HTR-8/SVneo (cell line): ENCODE measurements around the gene LTA.

Experiments used
- DNase-seq: peaks from one replicate; pipeline ENCODE4 v3.0.0; 2011; ENCODE audit warnings: low spot score, mixed read lengths; ENCODE audit not compliant: insufficient read length
- FAIRE-seq: peaks from 2 replicates; lab custom pipeline; 2011; peaks lifted over from hg19 to GRCh38; lab: Jason Lieb, UNC

Gene LTA

DNA sequence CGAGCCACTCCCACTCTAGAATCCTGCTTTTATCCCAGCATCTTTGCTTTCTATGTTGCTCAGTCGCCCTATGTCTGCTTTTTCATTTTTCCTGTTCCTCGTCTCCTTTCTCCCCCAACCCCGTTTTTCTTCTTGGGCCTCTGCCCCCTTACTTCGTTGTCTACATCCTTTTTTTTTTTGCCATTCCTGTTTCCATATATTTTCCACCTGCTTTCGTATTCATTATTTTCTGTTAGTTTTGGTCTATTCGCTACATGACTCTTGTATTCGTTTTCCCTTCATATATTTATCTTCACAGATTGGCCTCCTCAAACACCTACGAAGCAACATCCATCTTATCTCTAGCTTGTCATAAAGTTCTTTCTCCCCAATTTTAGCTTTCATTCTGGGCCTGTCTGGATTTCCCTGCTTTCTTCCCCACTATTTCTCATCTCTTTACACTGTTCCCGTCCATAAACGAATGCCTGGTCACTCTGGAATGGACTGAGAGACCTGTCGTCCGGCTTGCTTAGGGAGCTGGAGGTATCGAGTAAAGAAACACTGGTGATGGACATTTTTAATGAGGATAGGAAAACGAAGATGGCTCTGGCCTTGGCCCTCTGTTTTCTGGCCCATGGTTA, 49.3 kb downstream of the LTA start:
- DNase-seq (no peak), FAIRE-seq (no peak)

DNA sequence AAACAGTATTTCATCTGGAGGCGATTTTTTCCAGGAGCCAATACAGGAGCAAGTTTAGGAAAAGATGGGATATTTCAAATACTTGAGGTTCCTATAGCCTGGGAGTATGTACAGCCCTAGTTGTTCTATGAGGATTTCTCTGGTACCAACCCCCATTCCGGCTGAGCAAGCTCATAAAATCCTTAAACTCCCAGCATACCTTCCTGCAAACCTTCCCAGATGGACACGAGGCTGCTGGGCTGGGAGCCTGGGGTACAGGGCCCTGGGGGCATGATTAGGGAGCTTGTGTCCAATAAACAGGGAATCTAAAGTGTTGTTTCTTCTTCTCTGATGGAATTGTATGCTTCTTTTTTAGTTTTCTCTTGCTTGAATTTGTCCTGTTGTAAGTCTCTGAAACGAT, 49.9 kb downstream of the LTA start:
- DNase-seq (no peak), FAIRE-seq (no peak)

DNA sequence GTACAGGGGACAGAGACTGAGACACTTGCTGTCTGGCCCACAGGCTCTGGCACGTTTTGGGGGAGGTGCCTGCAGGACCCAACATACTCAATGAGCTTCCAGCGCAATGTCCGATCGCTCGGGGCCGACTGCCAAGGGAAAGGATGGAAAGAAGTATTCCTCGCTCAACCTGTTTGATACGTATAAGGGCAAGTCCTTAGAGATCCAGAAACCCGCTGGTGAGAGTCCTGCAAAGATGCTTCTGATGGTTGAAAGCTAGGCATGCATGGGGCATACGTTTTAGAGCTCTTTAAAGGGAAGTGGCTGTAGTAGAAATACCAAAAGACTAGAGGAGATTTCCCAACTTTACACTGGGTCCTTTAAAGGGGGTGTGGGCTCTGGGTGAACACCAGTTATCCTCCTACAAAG, 50.6 kb downstream of the LTA start:
- FAIRE-seq = no peak

More for the DNA sequence above, 50.6 kb downstream of the LTA start:
- DNase-seq = no peak
